AG09319 (cell line): ENCODE results near the gene OGFOD3.
A peak's percentile ranks its signal among the peaks of the same experiment; 100 is the strongest.

Source experiments
- DNase-seq: peaks from one replicate; pipeline ENCODE4 v3.0.0-alpha.2; 2010; ENCODE audit warnings: low read depth; ENCODE audit errors: extremely low read depth
- CTCF ChIP-seq: IDR thresholded peaks from 2 replicates; pipeline ENCODE4 v1.5.1; 2011; ENCODE audit warnings: low read depth, mild to moderate bottlenecking, inconsistent platforms, low read length, moderate library complexity

The OGFOD3 gene

GRCh38 chr17:82399041-82399441 is 19.3 kb downstream of the OGFOD3 start:
- DNase-seq: peak; percentile 91
- no peak for TF ChIP-seq CTCF

GRCh38 chr17:82397449-82398335 is 20.7 kb downstream of the OGFOD3 start:
- TF ChIP-seq CTCF: no peak
- DNase-seq: no peak

DNA sequence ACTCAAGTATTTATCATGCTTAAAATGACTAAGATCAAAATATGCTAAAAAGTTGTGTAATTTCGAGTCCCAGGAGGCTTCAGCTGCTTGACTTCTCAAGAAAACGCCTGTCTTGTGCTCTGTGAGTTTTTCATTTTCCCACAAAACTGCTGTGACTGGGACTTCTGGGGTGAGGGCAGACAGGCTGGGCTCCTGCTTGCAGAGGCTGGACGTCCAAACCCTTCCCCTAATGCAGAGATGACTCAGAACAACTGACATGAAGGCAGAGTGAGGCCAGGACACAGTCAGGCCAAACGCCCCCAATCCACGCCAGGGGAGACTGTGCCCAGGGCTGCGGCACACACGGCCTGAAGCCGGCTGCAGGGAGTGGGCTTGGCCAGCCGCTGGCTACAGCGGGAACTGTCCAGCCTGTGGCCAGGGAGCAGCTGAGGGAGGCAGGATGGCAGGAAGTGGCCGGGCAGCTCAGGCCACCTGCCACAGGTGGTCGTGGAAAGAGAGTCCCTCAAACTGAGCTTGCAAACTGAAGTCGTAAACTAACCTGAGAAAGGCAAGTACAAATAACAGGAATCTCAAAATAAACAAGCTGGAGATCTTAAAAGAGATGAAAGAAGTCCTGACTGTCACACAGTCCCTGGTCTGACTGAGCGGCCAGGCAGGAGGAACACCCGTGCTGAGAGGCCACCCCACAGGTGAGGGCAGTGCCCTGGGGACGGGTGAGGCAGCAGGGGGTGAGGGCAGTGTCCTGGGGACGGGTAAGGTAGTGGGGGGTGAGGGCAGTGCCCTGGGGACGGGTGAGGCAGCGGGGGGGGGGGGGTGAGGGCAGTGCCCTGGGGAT is 21.6 kb downstream of the OGFOD3 start:
- TF ChIP-seq CTCF: no peak
- peak; percentile 94 for DNase-seq

DNA sequence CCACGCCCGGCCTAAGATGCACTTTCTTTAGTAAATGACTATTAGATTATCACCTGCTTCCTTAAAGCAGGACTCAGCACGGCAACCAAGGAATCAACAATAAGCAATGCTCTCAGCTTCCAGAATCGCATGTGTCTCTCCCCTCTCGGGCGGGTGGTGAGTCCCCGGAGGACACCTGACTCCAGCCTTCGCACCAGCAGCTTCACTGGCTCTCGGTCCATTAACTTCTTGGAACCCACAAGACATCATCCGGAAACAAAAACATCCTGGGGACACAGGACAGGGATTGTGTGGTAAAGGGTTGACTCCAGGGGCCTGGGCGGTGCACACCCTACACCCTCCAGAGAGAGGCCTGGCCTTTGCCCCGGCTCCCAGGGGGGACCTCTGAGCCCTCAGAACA is 24.1 kb downstream of the OGFOD3 start:
- DNase-seq: no peak
- no peak for TF ChIP-seq CTCF

DNA sequence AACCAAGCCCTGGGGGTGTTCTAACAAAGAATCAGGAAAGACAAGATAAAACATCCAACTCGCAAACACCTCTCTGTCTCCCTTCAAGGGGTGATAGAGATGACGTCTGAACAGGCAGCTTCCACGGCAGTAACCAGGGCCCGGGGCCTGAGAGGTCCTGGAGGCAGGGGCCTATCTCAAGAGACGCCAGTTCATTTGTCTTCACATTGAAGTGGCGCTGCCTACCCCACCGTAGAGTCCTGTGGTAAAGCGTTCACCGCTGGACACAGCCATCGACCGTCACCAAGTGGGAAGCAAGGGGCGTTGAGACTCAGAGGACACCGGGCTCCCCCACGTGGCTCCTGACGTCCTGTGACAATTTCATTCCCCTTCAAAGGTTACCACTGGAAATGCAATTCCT is 25.4 kb downstream of the OGFOD3 start:
- no peak for DNase-seq
- TF ChIP-seq CTCF: no peak

- no peak for TF ChIP-seq CTCF
- DNase-seq: no peak
Observed at GRCh38 chr17:82392209-82392920, 26.0 kb downstream of the OGFOD3 start.
